Stomach (tissue), 4 donors: ENCODE data around the gene MAD2L2.

Experiments used
- EP300 ChIP-seq: sonication (generic); formaldehyde crosslinking; IDR thresholded peaks from one replicate; pipeline ENCODE4 v1.6.1; 2017; ENCODE audit warnings: antibody characterized with exemption
- POLR2AphosphoS5 ChIP-seq, 3 donors: sonication (generic); formaldehyde crosslinking; IDR thresholded peaks; one replicate each; pipeline ENCODE4 v1.6.1; 2016; ENCODE audit warnings: antibody characterized with exemption in 3 of 3

GRCh38 chr1:11673089-11673769 lies 7.7 kb downstream of the MAD2L2 start:
- TF ChIP-seq POLR2AphosphoS5 (IDR thresholded peaks at IDR 0.05) (no peak), EP300 (no peak)
